OCI-LY1 (cell line): ENCODE measurements around the gene FRMD5.

Experiments
- CTCF ChIP-seq: fragments of 200-600 bp; sonication (generic), shearing (Covaris generic); IDR thresholded peaks from 2 replicates; pipeline ENCODE4 v1.5.1; 2017; ENCODE audit warnings: mild to moderate bottlenecking, antibody characterized with exemption, low read length, moderate library complexity, mixed read lengths
- EZH2 ChIP-seq: fragments of 200-600 bp; sonication (generic), shearing (Covaris generic); IDR thresholded peaks from 2 replicates; pipeline ENCODE4 v1.8.0; 2017; ENCODE audit warnings: borderline replicate concordance, mixed run types, mild to moderate bottlenecking, antibody characterized with exemption, low read length, moderate library complexity, mixed read lengths

GRCh38 chr15:44215594-44215993, 20.5 kb upstream of the FRMD5 start:
- TF ChIP-seq EZH2 = no peak
- no peak for TF ChIP-seq CTCF
